Measurements from ENCODE around the gene CAMTA2.

DNA sequence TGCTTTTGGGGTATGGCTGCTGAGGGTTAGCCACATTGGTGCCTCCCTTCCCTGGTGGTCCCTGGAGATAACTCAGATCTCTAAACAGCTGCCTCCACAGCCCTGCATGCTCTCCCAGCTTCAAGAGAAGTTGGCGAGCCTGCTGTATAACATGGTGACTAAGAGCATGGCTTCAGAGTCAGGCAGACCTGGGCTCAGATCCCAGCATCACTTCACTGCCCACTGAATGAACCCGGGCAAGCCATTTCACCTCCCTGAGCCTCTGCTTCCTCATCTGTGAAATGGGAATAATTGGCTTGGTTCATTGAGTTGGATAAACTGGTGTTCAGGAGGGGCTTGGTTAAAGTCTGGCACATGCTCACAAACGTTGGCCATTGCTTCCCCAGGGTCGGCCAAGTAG, 26.9 kb upstream of the CAMTA2 start:
- no peak for TF ChIP-seq KDM1A (IDR thresholded peaks at IDR 0.05; ENCODE audit: low read depth)
- TF ChIP-seq, protein P1, sequence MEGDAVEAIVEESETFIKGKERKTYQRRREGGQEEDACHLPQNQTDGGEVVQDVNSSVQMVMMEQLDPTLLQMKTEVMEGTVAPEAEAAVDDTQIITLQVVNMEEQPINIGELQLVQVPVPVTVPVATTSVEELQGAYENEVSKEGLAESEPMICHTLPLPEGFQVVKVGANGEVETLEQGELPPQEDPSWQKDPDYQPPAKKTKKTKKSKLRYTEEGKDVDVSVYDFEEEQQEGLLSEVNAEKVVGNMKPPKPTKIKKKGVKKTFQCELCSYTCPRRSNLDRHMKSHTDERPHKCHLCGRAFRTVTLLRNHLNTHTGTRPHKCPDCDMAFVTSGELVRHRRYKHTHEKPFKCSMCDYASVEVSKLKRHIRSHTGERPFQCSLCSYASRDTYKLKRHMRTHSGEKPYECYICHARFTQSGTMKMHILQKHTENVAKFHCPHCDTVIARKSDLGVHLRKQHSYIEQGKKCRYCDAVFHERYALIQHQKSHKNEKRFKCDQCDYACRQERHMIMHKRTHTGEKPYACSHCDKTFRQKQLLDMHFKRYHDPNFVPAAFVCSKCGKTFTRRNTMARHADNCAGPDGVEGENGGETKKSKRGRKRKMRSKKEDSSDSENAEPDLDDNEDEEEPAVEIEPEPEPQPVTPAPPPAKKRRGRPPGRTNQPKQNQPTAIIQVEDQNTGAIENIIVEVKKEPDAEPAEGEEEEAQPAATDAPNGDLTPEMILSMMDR (IDR thresholded peaks at IDR 0.05): no peak
- TF ChIP-seq CHD2 (IDR thresholded peaks at IDR 0.05; ENCODE audit: low read length, partially characterized antibody): no peak
- no peak for TF ChIP-seq RCOR1 (IDR thresholded peaks at IDR 0.05; ENCODE audit: low read depth, low read length)
- no peak for TF ChIP-seq POLR2A (IDR thresholded peaks at IDR 0.05; ENCODE audit: low read length)
- no peak for TF ChIP-seq MYC (IDR thresholded peaks at IDR 0.05; ENCODE audit: borderline replicate concordance, low read length)
- TF ChIP-seq CBX8 (IDR thresholded peaks at IDR 0.05): no peak

All from A549 (cell line).